ENCODE measurements around the gene ZFHX2. TPM values are rescaled to one million over a fixed set of nuclear protein-coding genes. Genes with fewer than 3 reads are reported as not detected.

The ZFHX2 gene
- total RNA-seq, 2 experiments from 2014 or later = 1.0 to 1.3 TPM

DNA sequence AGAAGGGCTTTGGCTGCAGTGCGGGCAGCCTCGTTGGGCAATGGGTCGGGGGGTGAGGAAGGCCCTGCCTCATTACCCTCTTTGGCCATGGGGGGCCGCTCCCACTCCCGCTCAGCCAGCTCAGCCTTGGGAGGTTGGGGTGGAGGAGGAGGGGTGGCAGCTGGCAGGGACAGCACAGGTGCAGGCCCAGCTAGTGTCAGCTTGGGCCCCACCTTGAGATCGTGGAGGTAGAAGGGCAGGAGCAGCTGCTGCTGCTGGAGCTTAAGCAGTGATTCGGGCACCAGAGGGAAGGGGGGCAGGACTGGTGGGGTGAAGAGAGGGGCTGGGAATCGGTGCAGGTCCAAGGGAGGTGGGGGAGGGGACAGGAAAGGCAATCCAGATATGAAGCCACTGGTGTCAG lies 26.0 kb downstream of the ZFHX2 start:
- CTCF ChIA-PET = interaction anchor here (1.0 to 1.1 kb wide), 2 partner anchors 14 to 16 kb away, joined by 3 to 4 read pairs; no protein-coding TSS in a partner anchor
- no peak for DNase-seq
- POLR2A ChIA-PET = no interaction called here
- Mint-ChIP-seq H3K36me3 (ENCODE audit: low read depth) (no peaks in the 10 kb centered on the region), H3K27ac (no peak overlapping the region), H3K4me1 (no peaks in the 10 kb centered on the region), H3K27me3 (no peaks in the 10 kb centered on the region), H3K4me3 (no peak overlapping the region), H3K9me3 (ENCODE audit: low read depth) (no peaks in the 10 kb centered on the region)
- intact Hi-C loops (cut with DNase I, micrococcal nuclease) = no loop called here
- no peak for ATAC-seq

DNA sequence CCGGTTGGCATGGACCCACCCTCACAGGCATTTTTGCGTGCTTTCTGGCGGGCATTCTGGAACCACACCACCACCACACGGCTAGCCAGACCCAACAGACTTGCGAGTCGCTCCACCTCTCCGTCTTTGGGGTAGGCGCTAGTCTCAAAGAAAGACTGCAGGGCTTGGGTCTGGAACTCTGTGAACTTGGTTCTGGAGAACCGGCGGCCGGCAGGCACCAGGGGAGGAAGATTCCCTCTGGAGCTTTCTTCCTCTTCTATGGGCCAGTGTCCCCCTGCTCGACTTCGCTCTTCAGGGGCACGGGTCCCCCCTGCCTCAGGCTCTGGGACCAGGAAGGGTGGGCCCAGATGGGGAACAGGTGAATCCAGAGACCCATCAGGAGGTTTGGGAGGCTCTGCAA lies 26.6 kb downstream of the ZFHX2 start:
- no peak for DNase-seq
- intact Hi-C loops (cut with DNase I, micrococcal nuclease) = no loop called here
- CTCF ChIA-PET = interaction anchor here (1.1 kb wide), 1 partner anchor 14 kb away, joined by 3 read pairs; no protein-coding TSS in a partner anchor
- Mint-ChIP-seq H3K9me3 (ENCODE audit: low read depth) (no peaks in the 10 kb centered on the region), H3K4me1 (no peaks in the 10 kb centered on the region), H3K4me3 (no peak overlapping the region), H3K27me3 (no peaks in the 10 kb centered on the region), H3K36me3 (ENCODE audit: low read depth) (no peaks in the 10 kb centered on the region), H3K27ac (no peak overlapping the region)
- no peak for ATAC-seq
- POLR2A ChIA-PET = no interaction called here

DNA sequence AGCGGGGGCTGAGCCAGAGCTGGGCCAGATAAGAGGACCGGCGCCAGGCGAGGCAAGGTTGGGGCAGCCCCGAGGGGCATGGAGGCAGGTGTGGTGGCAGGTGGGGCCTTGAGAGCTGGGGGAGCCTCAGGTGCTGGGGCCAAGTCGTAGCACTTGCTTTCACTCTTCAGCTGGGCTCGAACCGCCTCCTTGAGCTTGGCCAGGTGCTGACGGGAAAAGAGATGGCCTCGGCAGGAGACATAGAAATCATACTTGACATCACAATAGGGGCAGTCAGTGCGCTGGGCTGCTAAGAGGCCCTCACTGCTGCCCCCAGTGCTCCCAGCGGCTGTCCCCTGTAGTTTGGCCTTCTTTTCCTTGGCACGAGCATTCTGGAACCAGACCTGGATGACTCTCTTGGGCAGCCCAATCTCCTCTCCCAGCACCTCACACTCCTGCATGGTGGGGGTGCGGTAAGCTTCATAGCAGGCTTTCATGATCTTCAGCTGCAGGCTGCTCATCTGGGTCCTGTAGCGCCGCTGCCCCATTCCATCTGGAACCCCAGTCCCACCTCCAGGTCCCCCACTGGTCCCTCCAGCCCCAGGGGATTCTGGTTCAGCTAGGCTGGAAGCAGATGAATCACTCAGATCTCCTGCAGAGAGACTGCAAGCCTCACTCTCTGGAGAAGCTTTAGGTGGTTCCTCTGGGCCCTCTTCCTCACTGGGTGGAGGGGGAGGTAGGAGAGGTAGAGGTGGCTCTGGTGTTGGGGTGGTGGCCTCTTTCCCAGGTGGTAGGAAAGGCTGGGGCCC lies 28.1 kb downstream of the ZFHX2 start:
- Mint-ChIP-seq H3K36me3 (ENCODE audit: low read depth) (no peaks in the 10 kb centered on the region), H3K9me3 (ENCODE audit: low read depth) (no peaks in the 10 kb centered on the region), H3K4me3 (no peak overlapping the region), H3K27me3 (no peaks in the 10 kb centered on the region), H3K4me1 (no peaks in the 10 kb centered on the region), H3K27ac (no peak overlapping the region)
- POLR2A ChIA-PET = no interaction called here
- ATAC-seq (no peak), DNase-seq (no peak)
- intact Hi-C loops (cut with DNase I, micrococcal nuclease) = no loop called here
- CTCF ChIA-PET = interaction anchor here (0.7 kb wide), 2 partner anchors 46 to 266 kb away, joined by 3 to 4 read pairs; no protein-coding TSS in a partner anchor

GRCh38 chr14:23522643-23523198 lies 28.8 kb downstream of the ZFHX2 start:
- no peaks in the 10 kb centered on the region for H3K4me1 Mint-ChIP-seq
- ChIA-PET CTCF (no interaction called here), POLR2A (no interaction called here)
- H3K27me3 Mint-ChIP-seq = no peaks in the 10 kb centered on the region
- no peaks in the 10 kb centered on the region for H3K9me3 Mint-ChIP-seq (ENCODE audit: low read depth)
- ATAC-seq (no peak), DNase-seq (no peak)
- no peaks in the 10 kb centered on the region for H3K36me3 Mint-ChIP-seq (ENCODE audit: low read depth)
- intact Hi-C loops (cut with DNase I, micrococcal nuclease) = no loop called here
- H3K4me3 Mint-ChIP-seq = no peak overlapping the region
- H3K27ac Mint-ChIP-seq = no peak overlapping the region

DNA sequence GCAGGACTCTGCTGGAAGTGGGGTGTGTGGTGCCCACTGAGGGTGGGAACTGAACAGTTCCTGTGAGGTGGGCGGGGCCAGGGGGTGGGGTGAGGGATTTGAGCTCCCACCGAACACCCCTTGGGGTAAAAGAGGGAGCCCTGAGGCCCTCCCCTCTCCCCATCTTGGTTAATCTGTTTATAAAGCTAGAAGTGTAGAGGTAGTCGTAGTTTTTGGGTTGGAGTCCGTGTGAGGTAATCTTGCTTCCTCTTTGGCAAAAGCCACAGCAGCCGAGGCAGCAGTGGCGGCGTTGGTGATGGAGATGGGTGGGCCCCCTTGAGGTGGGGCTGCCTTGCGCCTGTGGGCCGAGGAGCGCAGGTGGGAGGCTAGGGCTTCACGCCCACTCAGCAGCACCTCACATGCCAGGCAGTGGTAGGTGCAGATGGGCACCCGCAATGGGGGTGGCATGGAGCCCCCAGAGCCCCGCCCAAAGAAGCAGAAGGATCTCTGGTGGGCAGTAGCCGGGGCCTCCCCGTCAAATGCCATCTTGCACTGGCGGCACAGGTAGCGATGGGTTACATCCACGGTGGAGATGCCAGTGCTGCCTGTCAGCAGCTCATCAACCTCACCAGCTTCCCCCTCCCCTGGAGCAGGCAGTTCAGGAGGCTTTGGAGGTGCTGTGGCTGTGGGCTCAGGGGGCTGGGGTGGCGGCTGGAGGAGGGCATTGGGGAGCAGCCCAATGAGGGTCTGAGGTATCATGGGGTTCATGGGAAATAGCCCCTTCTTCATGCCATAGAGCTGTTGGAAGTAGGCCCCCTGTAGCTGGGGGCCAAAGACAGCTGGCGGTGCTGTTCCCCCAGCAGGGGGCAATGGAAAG lies 29.6 kb downstream of the ZFHX2 start:
- Mint-ChIP-seq H3K36me3 (ENCODE audit: low read depth) (no peaks in the 10 kb centered on the region), H3K27me3 (no peaks in the 10 kb centered on the region), H3K4me1 (no peaks in the 10 kb centered on the region), H3K9me3 (ENCODE audit: low read depth) (no peaks in the 10 kb centered on the region), H3K4me3 (no peak overlapping the region), H3K27ac (no peak overlapping the region)
- DNase-seq (no peak), ATAC-seq (no peak)
- intact Hi-C loops (cut with DNase I, micrococcal nuclease) = no loop called here
- POLR2A ChIA-PET = no interaction called here
- CTCF ChIA-PET = interaction anchor here (0.8 kb wide), 1 partner anchor 37 kb away, joined by 3 read pairs; no protein-coding TSS in a partner anchor

DNA sequence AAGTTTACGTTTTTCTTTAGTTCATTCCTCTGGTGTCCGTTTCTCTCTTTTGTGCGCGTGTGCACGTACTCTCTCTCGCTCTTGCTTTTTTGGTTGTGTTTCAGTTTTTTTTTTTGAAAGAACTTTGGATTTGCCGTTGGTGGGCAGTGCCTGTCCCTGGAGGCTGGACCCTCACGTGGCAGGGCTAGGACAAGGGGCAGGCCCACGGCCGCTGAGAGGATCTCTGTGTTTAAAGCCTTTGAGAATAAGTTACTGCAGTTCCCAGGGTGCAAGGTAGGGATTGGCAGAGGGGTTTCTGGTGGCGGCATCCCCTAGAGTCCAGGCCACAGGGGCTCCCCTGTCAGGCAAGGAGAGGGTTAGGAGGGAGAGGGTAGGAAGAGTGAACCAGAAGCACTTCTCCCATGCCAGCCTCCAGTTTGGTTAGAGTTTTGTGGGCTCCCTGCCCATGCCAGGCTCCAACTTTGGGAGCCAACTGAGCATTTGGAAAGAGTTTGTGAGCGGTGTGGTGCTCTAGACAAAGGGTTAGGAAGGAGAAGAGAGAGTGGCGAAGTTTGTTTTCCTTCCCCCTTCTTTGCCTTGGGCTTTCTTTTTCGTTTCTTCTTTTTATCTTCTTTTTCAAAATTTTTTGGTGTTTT lies 30.5 kb downstream of the ZFHX2 start:
- Mint-ChIP-seq H3K36me3 (ENCODE audit: low read depth) (no peaks in the 10 kb centered on the region), H3K9me3 (ENCODE audit: low read depth) (no peaks in the 10 kb centered on the region), H3K27me3 (no peaks in the 10 kb centered on the region), H3K27ac (no peak overlapping the region), H3K4me3 (no peak overlapping the region), H3K4me1 (no peaks in the 10 kb centered on the region)
- DNase-seq (no peak), ATAC-seq (no peak)
- intact Hi-C loops (cut with DNase I, micrococcal nuclease) = no loop called here
- CTCF ChIA-PET = interaction anchor here (0.5 to 1.7 kb wide), 3 partner anchors 18 to 38 kb away, joined by 3 to 6 read pairs (median 3); no protein-coding TSS in a partner anchor
- POLR2A ChIA-PET = no interaction called here

- ATAC-seq (no peak), DNase-seq (no peak)
- ChIA-PET POLR2A (no interaction called here), CTCF (interaction anchor here (0.9 kb wide), 1 partner anchor 40 kb away, joined by 4 read pairs; no protein-coding TSS in a partner anchor)
- no peak overlapping the region for H3K27ac Mint-ChIP-seq
- no peak overlapping the region for H3K4me3 Mint-ChIP-seq
- intact Hi-C loops (cut with DNase I, micrococcal nuclease) = no loop called here
- no peaks in the 10 kb centered on the region for H3K4me1 Mint-ChIP-seq
- no peaks in the 10 kb centered on the region for H3K9me3 Mint-ChIP-seq (ENCODE audit: low read depth)
- H3K36me3 Mint-ChIP-seq (ENCODE audit: low read depth) = no peaks in the 10 kb centered on the region
- no peaks in the 10 kb centered on the region for H3K27me3 Mint-ChIP-seq
Observed at GRCh38 chr14:23518709-23519108, 32.9 kb downstream of the ZFHX2 start.

GRCh38 chr14:23517650-23518326 lies 33.8 kb downstream of the ZFHX2 start:
- DNase-seq (no peak), ATAC-seq (no peak)
- H3K4me1 Mint-ChIP-seq = no peaks in the 10 kb centered on the region
- ChIA-PET CTCF (interaction anchor here (0.9 to 1.2 kb wide), 2 partner anchors 20 to 41 kb away, joined by 3 to 4 read pairs; no protein-coding TSS in a partner anchor), POLR2A (no interaction called here)
- no peak overlapping the region for H3K4me3 Mint-ChIP-seq
- H3K27me3 Mint-ChIP-seq = no peaks in the 10 kb centered on the region
- no peaks in the 10 kb centered on the region for H3K36me3 Mint-ChIP-seq (ENCODE audit: low read depth)
- no peaks in the 10 kb centered on the region for H3K9me3 Mint-ChIP-seq (ENCODE audit: low read depth)
- intact Hi-C loops (cut with DNase I, micrococcal nuclease) = no loop called here
- no peak overlapping the region for H3K27ac Mint-ChIP-seq

- ChIA-PET POLR2A (no interaction called here), CTCF (no interaction called here)
- Mint-ChIP-seq H3K27me3 (no peaks in the 10 kb centered on the region), H3K36me3 (ENCODE audit: low read depth) (no peaks in the 10 kb centered on the region), H3K4me3 (no peak overlapping the region), H3K27ac (no peak overlapping the region), H3K9me3 (ENCODE audit: low read depth) (no peaks in the 10 kb centered on the region), H3K4me1 (peaks cover 8% of the 10 kb centered on the region)
- ATAC-seq = no peak
- intact Hi-C loops (cut with DNase I, micrococcal nuclease) = no loop called here
- DNase-seq = no peak
Observed at GRCh38 chr14:23514644-23514957, 37.0 kb downstream of the ZFHX2 start.

DNA sequence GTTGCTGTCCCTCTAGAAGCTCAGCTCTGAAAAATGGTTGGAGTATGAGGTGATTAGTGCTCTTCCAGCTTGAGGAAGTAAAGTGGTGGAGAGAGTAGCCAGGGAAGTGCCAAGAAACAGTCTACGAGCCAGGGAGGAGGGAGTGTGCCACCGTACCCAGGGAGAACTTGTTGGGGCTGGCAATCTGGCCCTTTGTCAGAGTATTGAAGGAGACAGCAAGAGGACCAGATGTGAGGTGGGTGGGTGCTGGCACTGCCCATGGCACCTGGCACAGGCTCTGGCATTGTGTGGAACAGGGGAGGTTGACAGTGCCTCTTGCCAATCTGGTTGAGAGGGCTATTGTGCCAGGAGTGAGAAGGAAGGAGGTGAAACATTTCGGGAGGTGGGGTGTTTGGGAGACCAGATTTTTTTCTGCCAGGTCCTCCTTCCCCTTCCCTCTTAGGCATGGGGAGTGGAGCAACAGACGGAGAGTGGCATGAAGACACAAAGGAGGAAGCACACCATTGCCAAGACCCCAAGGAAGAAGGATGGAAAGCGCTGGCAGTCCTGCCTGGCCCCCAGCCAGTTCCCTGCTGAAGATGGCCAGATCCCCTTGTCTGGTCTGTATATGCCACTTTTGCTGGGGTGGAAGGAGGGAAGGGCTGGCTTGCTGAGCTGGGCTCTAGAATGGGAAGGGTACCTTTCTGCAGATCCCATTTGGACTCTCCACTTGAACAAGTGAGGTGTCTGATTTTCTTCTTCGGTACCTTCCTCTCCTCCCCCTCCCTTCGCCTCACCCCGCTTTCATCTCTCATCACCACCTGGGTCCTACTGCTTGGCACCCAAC lies 37.5 kb downstream of the ZFHX2 start:
- DNase-seq = no peak
- H3K36me3 Mint-ChIP-seq (ENCODE audit: low read depth) = no peaks in the 10 kb centered on the region
- no peaks in the 10 kb centered on the region for H3K27me3 Mint-ChIP-seq
- no peaks in the 10 kb centered on the region for H3K9me3 Mint-ChIP-seq (ENCODE audit: low read depth)
- ChIA-PET CTCF (no interaction called here), POLR2A (no interaction called here)
- ATAC-seq = no peak
- intact Hi-C loops (cut with DNase I, micrococcal nuclease) = no loop called here
- H3K4me1 Mint-ChIP-seq = peaks cover 8% of the 10 kb centered on the region
- no peak overlapping the region for H3K4me3 Mint-ChIP-seq
- no peak overlapping the region for H3K27ac Mint-ChIP-seq

All from activated CD4-positive, alpha-beta T cell treated with anti-CD3 and anti-CD28 coated beads for 36 hours (primary cell).